ENCODE data around the gene RALGAPA2.

RALGAPA2 gene

GRCh38 chr20:20624914-20625313, 87.5 kb downstream of the RALGAPA2 start:
- DNase-seq, result no peak

- DNase-seq, result no peak
Measured at GRCh38 chr20:20621195-20621594, 91.2 kb downstream of the RALGAPA2 start.

- DNase-seq, result no peak
Measured at GRCh38 chr20:20614391-20614790, 98.1 kb downstream of the RALGAPA2 start.

GRCh38 chr20:20612251-20612650, 100.2 kb downstream of the RALGAPA2 start:
- no peak for DNase-seq

GRCh38 chr20:20611167-20611566, 101.3 kb downstream of the RALGAPA2 start:
- DNase-seq, result no peak

- no peak for DNase-seq
Measured at GRCh38 chr20:20609522-20609921, 102.9 kb downstream of the RALGAPA2 start.

GRCh38 chr20:20608641-20609040, 103.8 kb downstream of the RALGAPA2 start:
- DNase-seq, result no peak

GRCh38 chr20:20608041-20608440, 104.4 kb downstream of the RALGAPA2 start:
- DNase-seq, result no peak

- DNase-seq, result no peak
Measured at GRCh38 chr20:20606881-20607280, 105.6 kb downstream of the RALGAPA2 start.

- no peak for DNase-seq
Measured at GRCh38 chr20:20606050-20606449, 106.4 kb downstream of the RALGAPA2 start.

GRCh38 chr20:20604907-20605306, 107.5 kb downstream of the RALGAPA2 start:
- DNase-seq, result no peak

GRCh38 chr20:20604357-20604756, 108.1 kb downstream of the RALGAPA2 start:
- no peak for DNase-seq

GRCh38 chr20:20603339-20603990, 109.0 kb downstream of the RALGAPA2 start:
- no peak for DNase-seq

GRCh38 chr20:20597966-20598365, 114.5 kb downstream of the RALGAPA2 start:
- DNase-seq, result no peak

GRCh38 chr20:20594171-20594530, 118.3 kb downstream of the RALGAPA2 start:
- DNase-seq, result no peak

GRCh38 chr20:20593447-20594170, 118.8 kb downstream of the RALGAPA2 start:
- DNase-seq, result no peak

GRCh38 chr20:20585146-20585545, 127.3 kb downstream of the RALGAPA2 start:
- no peak for DNase-seq

GRCh38 chr20:20582734-20583133, 129.7 kb downstream of the RALGAPA2 start:
- DNase-seq, result no peak

GRCh38 chr20:20580139-20580538, 132.3 kb downstream of the RALGAPA2 start:
- DNase-seq, result no peak

- no peak for DNase-seq
Measured at GRCh38 chr20:20578838-20579237, 133.6 kb downstream of the RALGAPA2 start.

GRCh38 chr20:20573797-20574196, 138.6 kb downstream of the RALGAPA2 start:
- DNase-seq, result no peak

- no peak for DNase-seq
Measured at GRCh38 chr20:20571068-20571780, 141.2 kb downstream of the RALGAPA2 start.

GRCh38 chr20:20568604-20569205, 143.7 kb downstream of the RALGAPA2 start:
- DNase-seq, result no peak

- no peak for DNase-seq
Measured at GRCh38 chr20:20567712-20568111, 144.7 kb downstream of the RALGAPA2 start.
